ENCODE results near the gene TP53I11.

TP53I11 gene

GRCh38 chr11:44950625-44951476 lies at the start of gene TP53I11:
TSS of gene TP53I11 (minus strand) at chr11:44950883. CDS start at chr11:44938335, 12,548 bp downstream.
- TF ChIP-seq CTCF (conservative IDR thresholded peaks at IDR 0.05; ENCODE audit: low read depth, low read length): peak; percentile 43
- H3K4me3 ChIP-seq (ENCODE audit: low read length): peak within 1 kb of the TSS; percentile 68
- peak; percentile 2 for DNase-seq (ENCODE audit: low read depth)

- DNase-seq (ENCODE audit: low read depth): no peak
Measured at GRCh38 chr11:44999068-44999467, 48.4 kb upstream of the TP53I11 start.

GRCh38 chr11:44998051-44998450 lies 47.4 kb upstream of the TP53I11 start:
- DNase-seq (ENCODE audit: low read depth): no peak
- H3K4me3 ChIP-seq (ENCODE audit: low read length): no peak overlapping the region
- TF ChIP-seq CTCF (conservative IDR thresholded peaks at IDR 0.05; ENCODE audit: low read depth, low read length): no peak

More at GRCh38 chr11:44999068-44999467, 48.4 kb upstream of the TP53I11 start:
- H3K4me3 ChIP-seq (ENCODE audit: low read length): no peak overlapping the region
- TF ChIP-seq CTCF (conservative IDR thresholded peaks at IDR 0.05; ENCODE audit: low read depth, low read length): no peak

GRCh38 chr11:44997566-44997965 lies 46.9 kb upstream of the TP53I11 start:
- DNase-seq (ENCODE audit: low read depth): no peak
- no peak for TF ChIP-seq CTCF (conservative IDR thresholded peaks at IDR 0.05; ENCODE audit: low read depth, low read length)

GRCh38 chr11:44994753-44995152 lies 44.1 kb upstream of the TP53I11 start:
- no peak for DNase-seq (ENCODE audit: low read depth)
- no peak for TF ChIP-seq CTCF (conservative IDR thresholded peaks at IDR 0.05; ENCODE audit: low read depth, low read length)
- no peak overlapping the region for H3K4me3 ChIP-seq (ENCODE audit: low read length)

More at GRCh38 chr11:44997566-44997965, 46.9 kb upstream of the TP53I11 start:
- H3K4me3 ChIP-seq (ENCODE audit: low read length): no peak overlapping the region

- DNase-seq (ENCODE audit: low read depth): no peak
- no peak for TF ChIP-seq CTCF (conservative IDR thresholded peaks at IDR 0.05; ENCODE audit: low read depth, low read length)
- no peak overlapping the region for H3K4me3 ChIP-seq (ENCODE audit: low read length)
Measured at GRCh38 chr11:44993971-44994704, 43.5 kb upstream of the TP53I11 start.

Measured in retinal pigment epithelial cell (primary cell).